ELF-1 (cell line): ENCODE data around the gene MAPKBP1.

Experiments used
- DNase-seq: peaks from one replicate; pipeline ENCODE4 v3.0.0-alpha.2; 2016; ENCODE audit warnings: low read depth, low spot score

Gene MAPKBP1

DNA sequence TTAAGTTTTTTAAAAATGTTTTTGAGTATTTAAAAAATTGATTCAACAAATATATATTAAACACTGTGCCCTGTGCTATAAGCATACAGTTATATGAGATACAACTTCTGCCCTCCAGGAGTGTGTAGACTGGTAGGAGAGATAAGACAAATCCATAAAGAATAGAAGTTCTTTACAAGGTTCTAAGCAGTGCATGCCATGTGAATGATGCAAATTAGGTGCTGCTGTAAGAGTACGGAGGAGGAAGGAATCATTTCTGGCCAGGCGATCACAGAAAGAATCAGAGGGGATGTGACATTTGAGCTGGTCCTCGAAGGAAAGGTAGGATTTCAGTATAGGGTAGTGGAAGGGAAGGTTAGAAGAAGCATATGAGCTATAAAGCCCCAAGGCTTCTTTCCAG, 14.0 kb downstream of the MAPKBP1 start:
- DNase-seq = no peak

DNA sequence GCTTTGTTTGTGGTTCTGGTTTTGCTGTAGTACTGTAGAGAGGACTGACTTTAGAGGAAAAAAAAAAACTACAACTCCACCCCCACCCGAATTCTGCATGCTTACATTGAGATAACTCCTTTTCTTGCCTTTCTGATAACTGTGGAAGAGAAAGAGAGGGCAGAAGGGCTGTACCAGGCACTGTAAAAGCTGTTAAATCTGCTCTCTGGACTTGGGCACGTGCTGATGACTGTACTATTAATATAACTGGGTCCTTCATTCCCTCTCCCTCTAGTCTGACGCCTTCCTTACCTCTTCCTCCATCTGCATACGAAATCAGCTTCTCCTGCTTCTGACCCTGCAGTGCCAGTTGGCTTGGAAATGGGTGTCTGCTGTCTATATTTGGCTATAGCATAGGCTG, 15.0 kb downstream of the MAPKBP1 start:
- DNase-seq = no peak

DNA sequence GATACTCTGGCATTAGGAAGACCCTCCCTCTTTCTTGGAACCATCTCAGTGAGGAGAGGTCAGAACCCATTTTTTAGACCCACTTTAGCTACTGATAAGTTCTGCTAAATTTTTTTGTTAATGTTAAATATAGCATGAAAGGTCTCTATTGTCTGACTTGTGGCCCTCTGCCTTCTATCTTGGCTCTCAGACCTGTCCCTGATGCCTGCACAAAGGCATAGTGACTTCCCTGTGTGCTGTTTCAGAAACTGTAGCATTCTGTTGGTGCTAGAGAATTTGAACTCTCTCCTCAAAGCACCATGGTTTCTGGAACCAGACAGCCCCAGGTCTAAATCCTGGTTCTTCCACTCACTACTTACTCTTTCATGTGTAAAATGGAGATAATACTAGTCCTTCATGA, 15.4 kb downstream of the MAPKBP1 start:
- no peak for DNase-seq

DNA sequence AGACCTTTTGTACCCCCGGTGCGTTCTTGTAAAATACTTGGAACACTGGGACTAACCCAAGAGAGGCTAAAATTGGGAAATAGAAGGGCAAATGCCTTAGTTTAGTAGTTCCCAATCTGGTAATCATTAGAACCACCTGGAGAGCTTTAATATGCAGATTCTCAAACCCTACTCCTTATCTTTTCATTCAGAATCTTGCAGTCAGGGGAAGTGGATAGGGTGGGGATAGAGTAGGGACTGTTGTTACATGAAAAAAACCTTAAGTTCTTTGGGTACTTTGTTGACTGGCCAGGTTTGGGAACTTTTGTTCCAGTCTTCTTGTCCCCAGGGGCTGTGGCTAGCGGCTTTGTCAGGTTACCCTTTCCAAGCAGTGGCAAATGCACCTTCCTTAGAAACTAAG, 15.9 kb downstream of the MAPKBP1 start:
- no peak for DNase-seq

DNA sequence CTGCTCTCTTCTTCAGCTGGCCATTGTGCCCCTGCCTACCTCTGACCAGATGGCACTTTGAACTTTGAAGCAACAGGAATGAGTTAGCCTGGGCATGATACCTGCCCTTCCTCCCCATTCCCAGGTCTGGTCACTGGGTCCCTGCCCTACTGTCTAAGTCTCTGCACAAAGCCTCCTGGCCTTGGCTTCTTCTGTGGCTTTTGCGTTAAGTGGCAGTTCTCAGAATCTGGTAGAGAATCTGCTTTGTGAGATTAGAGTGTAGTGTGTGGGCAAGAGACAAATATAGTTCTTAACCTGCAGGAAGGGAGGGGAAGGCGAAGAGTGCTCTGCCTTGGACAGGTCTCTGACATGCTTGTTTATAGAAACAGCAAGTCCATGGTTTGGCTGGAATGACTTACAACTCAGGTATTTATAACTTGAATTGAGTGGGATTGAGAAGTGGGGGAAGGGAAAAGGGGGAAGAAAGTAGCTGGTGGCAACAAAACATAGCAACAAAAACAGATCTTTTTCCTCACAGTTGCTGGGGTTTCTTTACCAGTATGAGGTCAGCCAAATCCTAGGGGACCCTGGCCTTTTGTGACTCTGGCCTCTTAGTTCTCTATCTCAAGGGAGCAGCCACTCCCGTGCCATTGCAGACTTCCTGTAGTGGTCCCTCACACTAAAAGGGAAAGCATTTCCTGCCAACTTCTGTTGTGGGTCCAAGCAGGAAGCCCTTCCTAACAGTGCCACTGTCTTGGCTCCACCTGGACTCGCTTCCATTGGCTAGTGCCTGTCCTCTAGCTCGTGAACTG, 16.7 kb downstream of the MAPKBP1 start:
- peak; percentile 53 for DNase-seq

DNA sequence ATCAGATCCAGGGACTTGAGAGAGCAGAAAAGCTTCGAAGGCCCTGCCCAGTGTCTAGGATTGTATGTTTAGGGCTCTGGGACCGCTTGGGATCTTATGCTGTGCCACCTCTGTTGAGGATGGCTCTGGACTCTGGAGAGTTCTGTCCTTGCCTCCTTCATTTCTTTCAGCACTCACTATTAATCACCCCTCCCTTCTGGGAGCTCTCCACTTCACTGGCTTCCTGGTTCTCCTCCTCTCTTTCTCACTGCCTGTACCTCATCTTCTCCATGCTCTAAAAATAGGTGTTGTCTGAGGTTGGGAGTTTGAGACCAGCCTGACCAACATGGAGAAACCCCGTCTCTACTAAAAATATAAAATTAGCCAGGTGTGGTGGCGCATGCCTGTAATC, 17.3 kb downstream of the MAPKBP1 start:
- DNase-seq = no peak

DNA sequence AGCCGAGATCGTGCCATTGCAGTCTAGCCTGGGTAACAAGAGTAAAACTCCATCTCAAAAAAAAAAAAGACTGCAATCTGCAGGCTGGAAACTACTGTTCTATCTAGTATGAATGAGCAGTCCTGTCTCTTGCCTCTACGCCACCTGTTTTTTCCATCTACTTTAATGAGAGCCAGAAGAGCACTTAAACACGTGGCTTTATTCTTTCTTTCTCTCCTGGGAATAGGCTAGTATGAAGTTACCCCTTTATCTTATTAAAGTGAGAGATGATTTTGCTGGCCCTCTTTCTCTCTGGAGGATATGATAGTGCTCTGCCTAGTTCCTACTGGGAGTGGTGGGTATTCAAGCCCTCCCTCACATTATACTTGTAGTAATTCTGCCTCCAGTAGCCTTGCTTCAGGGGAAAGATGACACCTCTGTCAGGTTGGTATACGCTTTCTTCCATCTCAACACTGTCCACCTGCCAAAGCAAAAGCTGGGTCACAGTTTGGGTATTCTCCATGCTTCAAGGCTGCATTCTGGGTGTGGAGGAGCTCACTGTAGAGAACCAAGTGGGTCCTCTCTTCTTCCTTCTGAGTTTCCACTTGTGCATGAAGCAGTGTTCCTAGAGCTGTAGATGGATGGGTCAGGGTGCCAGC, 17.8 kb downstream of the MAPKBP1 start:
- no peak for DNase-seq

DNA sequence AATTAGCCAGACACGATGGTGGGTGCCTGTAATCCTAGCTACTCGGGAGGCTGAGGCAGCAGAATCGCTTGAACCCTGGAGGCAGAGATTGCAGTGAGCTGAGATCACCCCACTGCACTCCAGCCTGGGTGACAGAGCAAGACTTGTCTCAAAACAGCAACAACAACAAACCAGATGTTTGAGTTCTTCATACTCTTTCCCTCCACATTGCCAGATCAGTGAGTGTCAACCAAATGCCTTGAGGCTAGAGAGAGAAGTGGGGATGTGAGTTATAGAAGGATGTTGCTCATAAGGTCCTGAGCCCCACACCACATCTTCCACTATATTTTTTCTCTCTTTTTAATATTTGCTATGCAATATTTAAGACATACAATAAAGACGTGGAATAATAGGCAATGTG, 19.8 kb downstream of the MAPKBP1 start:
- DNase-seq = no peak

DNA sequence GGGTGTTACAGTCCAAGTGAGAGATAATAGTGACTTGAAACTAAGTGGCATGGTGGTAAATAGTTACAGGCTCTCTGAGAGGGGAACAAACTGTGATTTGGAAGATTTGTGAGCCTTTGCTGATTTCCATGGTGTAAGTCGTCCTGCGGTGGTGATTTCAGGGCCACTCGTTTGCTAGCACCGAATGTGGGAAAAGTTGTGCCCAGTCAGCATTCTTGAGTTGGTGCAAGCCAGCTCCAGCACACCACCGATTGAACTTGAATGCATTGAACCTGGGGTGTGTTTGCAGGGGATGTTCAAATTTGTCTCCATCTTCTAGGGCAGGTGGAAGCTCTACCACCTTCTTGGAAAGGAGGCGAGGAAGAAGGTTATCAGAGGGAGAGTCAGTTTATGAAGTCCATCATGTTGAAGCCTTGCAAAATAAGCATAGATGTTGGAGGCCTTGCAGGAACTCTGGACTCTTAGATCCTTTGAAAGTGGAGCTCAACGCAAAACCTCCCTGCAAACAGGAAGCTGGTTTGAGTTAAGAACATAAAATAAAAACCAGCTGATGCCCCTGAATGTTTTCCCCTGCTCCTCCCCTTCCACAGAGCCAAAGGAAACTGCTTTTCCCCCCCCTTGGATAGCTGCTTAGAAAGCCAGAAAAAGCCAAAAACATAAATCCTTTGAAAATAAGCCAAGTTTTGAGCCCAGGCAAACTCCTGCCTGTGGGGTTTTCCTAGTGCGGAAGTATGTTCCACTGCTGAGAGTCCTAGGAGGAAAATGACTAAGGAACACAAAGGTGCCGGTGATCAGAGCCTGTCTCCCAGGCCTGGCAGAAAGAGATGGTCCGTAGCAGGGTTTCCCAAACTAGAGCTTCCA, 21.9 kb downstream of the MAPKBP1 start:
- DNase-seq = no peak

DNA sequence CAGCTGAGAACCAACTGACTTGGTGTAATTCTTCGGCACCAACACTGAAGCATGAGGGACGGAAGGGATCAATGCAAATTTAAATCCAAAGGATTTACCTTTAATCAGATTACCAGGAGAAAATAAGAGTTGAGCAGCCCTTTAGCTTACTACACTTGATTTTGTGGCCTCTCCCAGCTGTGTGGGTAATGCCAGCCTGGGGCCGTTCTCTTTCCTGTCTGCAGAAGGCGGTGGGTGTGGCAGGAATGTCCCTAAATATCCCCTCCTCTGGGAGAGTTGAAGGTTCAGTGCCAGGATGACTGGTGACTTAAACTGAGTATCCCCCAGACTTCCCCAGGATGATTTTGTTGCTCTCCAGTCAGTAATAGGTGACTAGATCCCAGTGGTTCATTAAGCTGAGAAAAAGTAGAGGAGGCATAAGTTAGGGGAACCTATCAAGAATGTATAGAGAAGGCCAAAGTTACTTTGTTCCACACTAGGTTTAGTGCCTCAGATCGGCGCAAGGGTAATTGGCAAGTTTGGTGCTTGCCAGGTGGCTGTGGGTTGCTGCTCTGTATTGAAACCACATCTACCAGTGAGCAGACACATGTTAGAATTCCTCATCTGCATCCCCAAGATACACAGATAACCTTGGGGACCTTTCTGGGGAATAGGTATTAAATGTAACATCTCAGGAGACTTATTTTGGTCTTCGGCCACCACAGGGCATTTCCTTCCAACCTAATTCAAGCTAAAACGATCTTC, 23.1 kb downstream of the MAPKBP1 start:
- DNase-seq = peak; percentile 47

DNA sequence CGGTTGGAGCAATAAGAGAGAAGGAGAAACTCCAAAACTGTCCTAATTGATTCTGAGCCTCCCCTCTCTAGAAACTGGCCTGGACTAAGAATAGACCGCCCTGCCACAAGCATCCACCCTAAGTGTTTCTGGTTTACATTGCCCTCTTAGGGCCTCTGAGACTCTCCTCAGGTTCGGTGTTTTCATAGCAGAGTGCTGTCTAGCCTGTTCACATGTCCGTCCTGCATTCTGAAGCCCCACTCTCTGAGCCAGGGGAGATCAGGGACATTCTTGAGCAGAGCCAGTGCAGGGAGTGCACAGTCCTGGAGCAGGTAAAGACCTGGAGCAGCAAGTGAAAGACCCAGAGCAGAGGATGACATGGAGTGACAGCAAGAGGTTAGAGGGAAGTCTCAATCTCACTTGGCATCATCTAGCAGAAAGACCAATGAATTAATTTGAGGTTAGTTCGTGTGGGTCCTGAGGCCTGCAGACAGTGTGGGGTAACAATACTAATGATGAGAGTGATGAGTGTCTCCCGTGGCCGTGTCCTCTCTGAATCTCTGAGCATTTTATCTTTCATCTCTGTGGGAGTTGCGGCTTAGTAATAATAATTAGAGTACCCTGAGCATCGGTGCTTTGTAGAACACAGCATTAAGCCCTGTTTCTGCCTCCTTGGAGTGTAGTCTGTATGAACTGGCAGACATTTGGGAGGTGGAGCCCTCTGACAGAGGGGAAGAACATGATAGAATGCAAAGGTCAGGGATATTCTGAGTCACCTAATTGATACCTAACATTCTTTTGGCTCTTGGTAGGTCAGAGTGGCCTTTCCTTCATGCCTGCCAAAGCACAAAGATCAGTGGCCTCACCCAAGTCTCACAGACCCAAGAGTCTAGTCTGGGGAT, 24.6 kb downstream of the MAPKBP1 start:
- no peak for DNase-seq

DNA sequence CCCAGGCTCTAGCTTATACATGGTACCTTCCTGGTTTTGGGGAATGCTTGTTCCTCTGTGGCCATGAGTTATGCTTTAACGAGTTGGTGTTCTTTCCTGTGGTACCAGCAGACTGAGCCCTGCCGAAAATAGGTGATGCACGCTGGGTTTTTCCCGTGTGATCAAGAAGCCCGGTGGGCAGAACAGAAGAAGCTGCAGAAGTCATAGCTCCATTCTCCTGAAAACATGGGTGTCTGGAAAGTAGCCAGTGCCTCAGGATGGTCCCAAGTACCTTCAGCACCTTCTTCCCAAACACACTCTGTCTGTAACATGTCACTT, 25.2 kb downstream of the MAPKBP1 start:
- DNase-seq = no peak

DNA sequence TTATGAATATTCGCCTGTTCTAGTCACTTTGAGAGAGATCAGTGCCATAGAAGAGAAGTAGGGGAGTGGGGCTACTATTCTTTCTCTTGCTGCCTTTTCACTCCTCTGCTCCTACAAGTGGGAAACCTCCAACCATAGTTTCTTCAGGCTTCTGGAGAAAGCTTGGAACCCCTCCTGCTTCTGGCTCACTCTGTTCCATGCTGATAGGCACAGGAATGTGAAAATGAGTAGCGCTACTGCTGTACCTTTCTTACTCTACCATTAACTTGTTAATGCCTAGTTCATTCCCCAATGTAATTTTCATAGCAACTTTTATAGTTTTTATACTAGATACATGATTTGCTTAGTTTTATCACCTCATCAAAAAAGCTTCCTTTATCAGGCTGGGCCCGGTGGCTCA, 26.9 kb downstream of the MAPKBP1 start:
- no peak for DNase-seq

DNA sequence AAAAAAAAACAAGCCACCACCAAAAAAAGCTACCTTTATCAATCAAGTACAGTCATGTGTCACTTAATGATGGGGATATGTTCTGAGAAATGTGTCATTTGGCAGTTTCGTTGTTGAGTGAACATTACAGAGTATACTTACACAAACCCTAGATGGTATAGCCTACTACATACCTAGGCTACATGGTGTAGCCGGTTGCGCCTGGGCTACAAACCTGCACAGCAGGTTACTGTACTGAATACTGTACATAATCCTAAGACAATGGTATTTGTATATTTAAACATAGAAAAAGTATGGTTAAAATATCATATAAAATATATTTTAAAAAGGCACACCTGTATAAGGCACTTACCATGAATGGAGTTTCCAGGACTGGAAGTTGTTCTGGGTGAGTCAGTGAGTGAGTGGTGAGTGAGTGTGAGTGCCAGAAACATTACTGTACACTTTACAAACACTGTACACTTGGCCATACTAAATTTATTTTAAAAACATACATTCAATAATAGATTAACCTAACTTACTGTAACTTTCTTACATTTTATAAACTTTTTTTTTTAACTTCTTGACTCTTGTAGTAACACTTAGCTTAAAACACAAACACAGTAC, 27.7 kb downstream of the MAPKBP1 start:
- no peak for DNase-seq

DNA sequence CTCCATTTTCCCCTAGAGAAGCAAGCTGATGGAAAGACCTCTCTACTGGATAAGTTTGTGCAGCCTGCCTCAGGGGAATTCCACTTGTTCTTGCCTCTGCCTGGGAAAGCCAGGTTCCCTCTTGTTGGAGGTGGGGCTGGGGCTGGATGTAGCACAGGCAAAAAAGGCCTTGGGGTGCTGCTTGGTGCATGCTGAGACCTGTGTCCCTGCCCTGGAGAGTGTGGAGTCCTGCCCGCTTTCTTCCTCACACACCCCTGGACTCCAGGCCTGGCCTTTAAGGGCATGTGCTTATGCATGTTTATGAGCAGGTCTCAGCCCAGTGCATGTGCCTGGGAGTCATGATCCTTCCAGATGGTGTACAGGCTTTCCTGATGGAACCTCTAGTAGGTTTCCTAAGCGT, 30.1 kb downstream of the MAPKBP1 start:
- peak; percentile 79 for DNase-seq

DNA sequence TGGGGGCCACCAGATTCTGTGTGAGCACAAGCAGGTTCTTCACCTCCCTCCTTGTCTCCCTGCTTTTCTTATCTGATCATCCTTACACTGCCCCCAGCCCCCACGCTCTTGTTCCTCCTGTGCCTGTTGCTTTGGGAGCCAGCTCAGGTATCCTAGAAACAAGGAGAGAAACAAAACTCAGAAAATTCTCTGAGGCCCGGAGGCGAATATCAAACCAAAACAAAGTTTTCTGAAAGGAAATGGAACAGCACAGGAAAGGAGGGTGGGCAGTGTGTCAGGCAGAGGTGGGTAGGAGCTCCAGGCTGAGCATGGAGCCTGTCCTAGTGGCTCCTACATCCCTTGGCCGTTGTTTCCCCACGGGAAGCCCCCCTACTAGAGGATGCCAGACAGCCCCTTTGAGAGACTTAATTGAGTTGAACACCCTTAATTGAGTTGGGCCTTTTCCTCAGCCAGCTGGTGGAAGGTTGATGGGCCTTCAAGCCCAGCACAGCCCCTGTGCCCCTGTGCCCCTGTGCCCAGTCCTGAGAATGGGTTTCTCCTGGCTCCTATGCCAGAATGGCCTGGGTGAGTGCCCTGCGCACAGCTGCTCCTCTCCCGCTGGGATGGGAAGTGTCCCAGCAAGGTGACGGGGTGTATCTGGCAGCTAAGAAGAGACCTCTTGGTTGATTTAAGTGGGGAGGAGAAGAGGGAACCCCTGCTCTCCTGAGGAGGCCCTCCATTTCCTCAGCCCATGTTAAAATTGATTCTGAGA, 30.8 kb downstream of the MAPKBP1 start:
- no peak for DNase-seq

DNA sequence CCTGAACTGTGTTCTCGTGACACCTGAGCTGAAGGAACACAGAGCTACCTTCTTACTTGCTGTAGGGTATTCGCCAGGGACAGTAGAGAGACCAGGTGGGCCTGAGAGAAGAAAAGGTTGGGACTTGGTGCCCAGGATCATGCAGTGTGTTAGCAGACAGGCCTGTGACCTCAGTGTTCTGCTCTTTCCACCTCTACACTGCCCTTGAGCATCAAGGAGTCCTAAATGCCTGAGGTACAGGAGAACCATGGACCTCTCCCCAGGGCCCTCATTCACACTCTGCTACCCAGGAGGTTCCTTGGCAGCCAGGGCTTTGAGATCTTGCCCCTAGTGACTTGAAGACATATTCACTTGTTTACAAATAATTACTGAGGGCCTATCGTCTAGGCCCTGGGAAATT, 31.4 kb downstream of the MAPKBP1 start:
- no peak for DNase-seq

DNA sequence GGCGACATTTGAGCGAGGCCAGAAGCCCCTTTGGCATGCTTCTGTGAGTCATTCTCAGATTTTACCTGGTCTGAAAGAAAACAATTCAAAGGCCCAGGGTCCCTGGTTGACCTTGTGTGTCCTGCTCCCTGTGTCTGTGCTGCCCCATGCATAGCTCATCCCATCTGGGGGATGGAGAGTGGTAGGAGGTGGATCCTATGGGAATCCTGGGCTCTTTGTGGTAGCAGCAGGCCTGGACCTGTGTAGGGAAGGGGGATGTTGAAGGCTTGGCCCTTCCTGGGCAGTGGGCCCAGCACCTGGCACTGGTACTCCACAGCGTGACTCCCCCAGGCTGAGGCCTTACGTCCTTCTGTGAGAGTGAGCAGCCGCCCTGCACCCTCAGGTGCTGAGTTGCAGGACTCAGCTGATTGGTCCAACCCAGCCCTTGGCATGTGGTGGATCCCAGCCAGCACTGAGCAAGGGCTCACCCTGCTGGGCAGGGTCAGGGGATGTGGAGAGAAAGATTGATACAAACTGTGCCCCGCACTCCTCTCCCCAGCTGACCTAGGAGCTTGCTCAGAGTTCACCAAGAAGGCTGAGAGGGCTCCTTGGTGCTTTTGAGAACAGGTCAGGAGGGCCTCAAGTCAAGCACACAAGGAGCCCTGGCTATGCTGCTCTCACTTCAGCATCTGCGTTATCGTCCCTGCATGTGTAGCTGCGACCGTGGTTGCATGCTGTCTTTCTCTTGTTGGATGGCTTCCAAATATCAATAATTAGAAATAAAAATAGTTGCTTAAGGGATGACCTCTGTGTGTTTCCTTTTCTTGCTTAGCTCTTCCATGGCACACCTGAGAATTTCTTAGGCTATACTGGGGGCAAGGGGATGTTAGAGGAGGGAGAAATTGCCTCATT, 32.3 kb downstream of the MAPKBP1 start:
- DNase-seq = peak; percentile 69

DNA sequence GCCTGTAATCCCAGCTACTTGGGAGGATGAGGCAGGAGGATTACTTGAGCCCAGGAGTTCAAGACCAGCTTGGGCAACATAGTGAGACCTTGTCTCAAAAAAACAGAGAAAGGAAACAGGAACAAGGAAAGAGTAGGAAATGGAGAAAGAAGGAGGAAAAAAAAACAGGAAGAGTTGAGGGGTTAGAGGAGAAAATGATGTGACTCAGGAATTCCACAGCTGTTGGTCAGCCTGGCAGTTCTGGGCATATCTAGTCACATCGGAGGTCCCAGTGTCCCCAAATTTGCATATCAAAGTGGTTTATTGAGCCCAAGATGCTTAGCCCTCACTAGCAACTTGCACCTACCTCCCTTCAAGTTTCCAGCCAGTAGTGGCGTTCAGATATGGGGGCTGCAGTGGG, 34.8 kb downstream of the MAPKBP1 start:
- no peak for DNase-seq
